GM18517 (cell line): ENCODE data around the gene CNGA1.
"Not testable (repeated sequence)": the region's sequence is repeated elsewhere in the genome, so short reads cannot be mapped to it uniquely, and the experiment has no call there.

ENCODE experiments used
- ATAC-seq: cut with Tn5 transposase; IDR thresholded peaks from one replicate; pipeline ENCODE4 v1.9.1; 2021; ENCODE audit warnings: mild to moderate bottlenecking, moderate library complexity; ENCODE audit not compliant: unreplicated experiment

The CNGA1 gene

DNA sequence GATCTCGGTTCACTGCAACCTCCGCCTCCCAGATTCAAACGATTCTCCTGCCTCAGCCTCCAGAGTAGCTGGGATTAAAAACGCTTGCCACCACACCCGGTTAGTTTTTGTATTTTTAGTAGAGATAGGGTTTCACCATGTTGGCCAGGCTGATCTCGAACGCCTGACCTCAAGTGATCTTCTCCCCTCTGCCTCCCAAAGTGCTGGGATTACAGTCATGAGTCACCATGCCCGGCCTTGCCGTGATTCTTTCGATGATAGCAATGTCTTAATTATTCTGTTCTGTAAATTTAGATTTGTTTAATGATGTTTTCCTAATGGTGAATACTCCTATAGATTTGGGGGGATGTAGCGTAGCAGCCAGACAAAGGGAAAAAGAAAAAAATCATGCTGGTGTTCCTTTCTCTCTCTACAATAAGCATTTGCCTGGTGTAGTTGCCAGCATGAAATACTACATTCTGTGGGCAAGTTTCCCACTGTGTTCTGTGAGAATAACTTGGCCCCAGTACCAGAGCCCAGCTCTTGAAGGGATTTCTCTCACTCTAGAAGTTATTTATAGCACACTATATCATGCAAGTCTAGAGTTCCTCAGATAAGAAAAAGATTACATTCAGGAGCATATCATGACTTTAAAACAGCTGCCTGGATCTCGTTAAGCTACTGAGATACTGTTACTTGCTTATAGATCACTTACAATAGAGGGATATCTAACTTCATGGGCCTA lies 15.5 kb upstream of the CNGA1 start:
- no peak for ATAC-seq

DNA sequence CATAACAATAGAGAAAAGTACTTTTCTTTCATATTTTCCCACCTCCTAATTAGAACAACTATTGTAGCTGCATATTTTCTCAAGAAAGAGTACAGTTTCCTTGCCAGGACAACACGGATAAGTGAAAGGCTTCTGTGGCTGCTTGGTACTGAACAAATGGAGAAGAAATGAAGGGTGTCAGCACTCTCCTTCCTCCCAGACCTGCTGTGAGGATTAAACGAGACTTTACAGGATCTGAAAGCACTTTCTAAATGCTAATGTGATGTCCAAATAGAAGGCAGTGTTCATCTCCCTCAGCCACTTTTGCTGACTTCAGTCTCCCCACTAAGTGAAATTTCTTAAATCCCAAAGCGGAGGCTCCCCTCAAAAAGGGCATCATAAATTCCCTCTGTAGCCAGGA lies 14.0 kb upstream of the CNGA1 start:
- no peak for ATAC-seq

DNA sequence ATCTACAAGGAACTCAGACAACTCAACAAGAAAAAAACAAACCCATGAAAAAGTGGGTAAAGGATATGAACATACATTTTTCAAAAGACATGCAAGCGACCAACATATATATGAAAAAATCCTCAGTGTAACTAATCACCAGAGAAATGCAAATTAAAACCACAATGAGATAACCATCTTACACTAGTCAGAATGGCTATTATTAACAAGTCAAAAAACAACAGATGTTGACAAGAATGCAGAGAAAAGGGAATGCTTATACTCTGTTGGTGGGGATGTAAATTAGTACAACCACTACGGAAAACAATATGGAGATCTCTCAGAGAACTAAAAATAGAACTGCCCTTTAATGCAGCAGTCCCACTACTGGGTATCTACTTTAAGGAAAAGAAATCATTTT lies 12.2 kb upstream of the CNGA1 start:
- ATAC-seq: peak; percentile 63

DNA sequence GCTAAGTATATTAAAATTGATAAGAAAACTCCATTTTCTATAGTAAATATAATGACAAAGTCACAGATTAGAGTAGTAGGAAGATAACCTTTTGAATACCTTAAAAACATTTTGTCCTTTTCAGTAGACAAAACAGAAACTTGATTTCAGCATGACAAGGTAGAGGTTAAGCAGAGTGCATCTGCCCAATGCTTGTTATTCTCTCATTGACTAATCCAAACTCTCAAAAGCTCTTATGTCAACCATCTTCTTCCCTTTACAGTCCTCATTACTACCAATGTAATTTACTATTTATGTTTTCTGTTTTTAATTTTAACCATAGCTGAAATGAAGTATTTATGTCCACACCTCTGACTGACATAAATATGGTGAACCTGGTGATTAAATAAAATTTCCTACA lies 11.2 kb upstream of the CNGA1 start:
- ATAC-seq: peak; percentile 70

DNA sequence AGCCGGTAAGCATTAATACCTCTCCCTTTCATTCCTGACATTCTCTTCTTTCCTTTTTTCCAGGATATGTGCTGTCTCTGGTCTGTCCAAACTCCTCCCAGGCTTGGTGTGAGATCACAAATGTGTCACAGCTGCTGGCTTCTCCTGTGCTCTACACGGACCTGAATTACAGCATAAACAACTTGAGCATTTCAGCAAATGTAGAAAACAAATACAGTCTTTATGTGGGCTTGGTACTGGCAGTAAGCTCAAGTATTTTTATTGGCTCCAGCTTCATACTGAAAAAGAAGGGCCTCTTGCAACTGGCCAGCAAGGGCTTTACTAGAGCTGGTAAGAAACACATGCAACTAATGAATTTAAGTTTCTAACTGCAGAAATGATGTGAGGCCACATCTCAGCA lies 8.5 kb upstream of the CNGA1 start:
- ATAC-seq: no peak

DNA sequence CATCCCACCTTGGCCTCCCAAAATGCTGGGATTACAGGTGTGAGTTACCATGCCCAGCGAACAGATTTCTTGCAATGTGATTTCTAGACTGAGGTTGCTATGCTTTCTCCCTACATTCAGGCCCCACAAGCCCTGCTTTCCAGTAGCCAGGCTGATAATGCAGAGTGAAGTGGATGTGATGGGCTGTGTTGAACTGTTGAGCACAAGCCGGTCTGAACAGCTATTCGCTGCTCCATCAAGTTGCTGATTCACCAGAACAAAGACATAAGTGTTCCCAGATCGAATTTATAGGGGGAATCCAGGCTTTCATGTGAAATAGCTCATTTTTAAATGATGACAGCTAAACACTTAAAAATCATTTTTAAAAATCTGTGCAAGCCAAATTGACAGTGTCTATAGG lies 8.0 kb upstream of the CNGA1 start:
- ATAC-seq: no peak

DNA sequence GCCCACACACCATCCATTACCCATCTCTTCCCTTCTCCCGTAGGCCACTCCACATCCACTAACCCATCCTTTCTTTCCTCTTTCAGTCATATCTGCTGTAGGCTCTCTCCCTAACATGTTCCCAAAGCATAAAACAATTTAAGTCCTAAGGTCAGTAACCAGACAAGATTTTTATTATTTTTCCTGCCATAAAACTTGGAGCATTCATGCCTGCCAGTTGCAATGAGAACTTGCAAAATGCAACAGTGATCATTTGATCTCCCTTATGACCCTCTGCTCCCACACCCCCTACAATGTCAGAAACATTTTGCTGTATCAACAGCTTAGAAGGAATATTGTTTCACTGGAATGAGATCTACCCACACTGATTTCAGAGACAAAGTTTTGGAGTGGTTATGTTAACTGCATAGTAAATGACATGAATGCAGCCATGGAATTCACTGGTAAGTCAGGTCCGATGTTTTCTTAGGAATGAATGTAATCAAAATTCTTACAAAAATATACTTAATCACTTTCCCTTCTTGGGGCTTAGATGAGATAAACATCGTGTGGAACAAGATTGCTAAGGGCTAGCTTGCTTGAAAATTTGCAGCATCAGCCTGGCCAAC lies 5.8 kb upstream of the CNGA1 start:
- no peak for ATAC-seq

DNA sequence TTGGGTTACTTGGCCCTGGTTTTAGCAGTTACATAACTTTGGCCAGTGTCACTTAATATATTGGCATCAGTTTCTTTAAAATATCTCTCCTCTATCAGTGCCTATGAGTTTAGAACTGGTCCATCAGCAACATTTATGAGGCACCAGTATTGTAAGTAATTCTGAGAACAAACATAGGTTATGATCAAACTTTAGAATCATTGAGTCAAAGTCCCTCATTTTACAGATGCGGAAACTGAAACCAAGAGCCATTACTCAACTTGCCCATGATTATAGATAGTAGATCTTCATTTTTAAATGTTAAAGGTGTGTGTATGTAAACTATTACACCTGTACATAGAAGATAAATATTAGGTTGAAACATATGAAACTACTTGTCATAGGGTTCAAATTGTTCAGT lies 4.6 kb upstream of the CNGA1 start:
- ATAC-seq: no peak

DNA sequence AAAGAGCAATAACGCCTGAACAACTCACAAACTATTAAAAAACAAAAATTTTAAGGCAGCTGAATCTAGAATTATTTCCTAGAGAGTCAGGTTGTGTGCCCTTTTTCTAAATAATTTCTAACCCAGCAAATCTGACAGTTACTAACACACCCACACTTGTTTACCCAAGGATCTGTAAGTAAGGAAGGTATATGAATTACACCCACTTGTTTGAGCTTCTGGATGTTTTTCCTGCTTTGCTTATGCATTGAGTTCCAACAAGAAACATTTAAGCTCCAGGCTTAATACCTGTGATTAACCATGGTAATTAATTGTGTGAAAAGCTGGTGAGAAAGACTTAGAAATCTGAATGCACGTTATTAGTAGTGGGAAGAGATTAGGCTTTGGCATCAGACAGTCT lies 1.6 kb upstream of the CNGA1 start:
- ATAC-seq: no peak

DNA sequence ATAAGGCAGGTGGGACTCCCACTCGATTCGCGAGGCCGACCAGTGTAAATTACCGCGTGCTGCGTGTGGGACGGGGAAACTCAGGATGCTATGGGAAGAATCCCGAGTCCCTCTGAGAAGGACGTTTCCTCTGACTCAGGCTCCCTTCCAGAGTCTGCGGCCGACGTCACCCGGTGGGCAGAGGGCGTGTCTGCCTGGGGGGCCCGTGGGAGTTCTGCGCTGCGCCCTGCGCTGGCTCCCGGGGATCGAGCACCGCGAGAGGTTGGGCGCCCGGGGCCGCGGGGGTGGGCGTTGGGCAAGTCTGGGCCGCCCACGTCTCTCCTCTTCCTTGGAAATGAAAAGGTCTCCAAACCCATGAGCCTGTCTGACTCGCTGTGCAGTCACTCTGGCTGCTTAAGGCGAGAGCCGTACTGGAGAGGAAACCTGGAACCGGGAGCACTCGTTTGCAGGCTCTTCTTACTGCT lies 659 bp upstream of the CNGA1 start:
- ATAC-seq: no peak

DNA sequence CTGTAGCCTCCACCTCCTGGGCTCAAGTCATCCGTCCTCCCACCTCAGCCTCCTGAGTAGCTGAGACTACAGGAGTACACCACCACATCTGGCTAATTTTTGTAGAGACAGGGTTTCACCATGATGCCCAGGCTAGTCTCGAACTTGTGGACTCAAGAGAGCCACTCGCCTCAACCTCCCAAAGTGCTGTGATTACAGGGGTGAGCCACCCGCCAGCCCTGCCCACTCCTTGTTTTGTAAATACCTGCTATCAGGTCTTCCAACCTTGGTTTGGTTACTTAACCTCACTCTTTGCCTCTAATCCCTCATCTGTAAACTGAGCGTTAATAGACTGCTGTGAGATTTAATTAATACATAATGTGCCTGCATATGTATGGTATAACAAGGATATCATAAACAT lies 803 bp downstream of the CNGA1 start:
- ATAC-seq: no peak

DNA sequence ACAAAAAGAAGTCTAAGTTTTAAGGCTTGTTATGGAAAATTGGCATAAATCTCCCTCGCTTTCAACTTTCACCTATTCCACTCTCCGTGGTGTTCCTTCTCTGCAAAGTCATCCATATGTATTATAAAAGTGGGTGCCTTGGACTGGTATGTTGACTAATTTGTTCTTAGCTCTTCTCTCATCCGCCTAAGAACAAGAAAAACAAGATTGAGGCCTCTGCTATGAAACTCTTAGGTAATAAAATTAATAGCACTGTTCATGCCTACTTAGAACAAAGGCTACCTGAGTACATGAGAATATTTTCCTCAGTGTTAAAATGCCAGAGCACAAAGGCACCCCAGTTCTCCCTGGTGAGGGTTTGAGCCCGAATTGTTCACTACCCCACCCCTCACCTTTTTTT lies 1.3 kb downstream of the CNGA1 start:
- no peak for ATAC-seq

DNA sequence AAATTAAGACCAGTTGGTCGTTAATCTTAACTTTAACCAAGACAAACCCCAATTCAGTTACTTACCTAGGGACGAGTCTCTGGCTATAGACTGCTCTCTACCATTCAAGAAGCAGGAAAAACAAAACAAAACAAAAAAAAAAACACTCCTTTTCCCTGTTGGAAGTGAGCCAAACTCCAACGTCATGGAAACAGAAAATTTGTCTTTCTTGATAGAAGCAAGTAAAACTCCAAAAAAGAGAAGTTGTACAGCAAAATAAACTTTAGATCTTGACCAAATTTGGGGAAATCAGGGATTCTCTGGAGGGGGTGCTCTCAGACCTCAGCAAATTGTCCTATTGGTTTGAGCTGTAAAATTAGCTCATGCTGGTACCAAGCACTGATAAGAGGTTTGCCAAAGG lies 3.7 kb downstream of the CNGA1 start:
- ATAC-seq: no peak

DNA sequence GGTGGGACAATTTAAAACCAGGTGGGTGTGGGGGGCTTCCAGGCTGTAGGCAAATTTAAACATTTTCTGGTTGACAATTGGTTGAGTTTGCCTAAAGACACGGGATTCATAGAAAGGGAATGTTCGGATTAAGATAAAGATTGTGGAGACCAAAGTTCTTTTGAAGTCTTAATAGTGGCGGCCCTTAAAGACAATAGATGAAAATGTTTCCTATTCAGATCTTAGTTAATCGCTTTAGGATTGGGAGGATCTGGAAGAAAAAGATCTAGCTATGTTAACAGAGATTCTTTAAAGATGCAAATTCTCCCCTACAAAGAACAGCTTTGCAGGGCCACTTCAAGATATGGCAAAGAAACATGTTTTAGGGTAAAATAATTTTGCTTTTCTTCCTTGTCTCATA lies 4.8 kb downstream of the CNGA1 start:
- no peak for ATAC-seq

DNA sequence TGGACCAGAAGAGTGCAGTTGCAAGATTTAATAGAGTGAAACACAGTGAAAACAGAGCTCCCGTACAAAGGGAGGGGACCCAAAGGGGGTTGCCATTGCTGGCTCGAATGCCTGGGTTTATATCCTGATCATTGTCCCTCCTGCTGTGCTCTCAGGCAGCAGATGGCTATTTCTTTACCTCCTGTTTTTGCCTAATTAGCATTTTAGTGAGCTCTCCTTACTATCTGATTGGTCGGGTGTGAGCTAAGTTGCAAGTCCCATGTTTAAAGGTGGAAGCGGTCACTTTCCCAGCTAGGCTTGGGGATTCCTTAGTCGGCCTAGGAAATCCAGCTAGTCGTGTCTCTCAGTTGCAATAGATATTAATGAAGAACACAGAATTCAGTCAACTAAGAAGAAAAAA lies 5.6 kb downstream of the CNGA1 start:
- not testable (repeated sequence) for ATAC-seq

DNA sequence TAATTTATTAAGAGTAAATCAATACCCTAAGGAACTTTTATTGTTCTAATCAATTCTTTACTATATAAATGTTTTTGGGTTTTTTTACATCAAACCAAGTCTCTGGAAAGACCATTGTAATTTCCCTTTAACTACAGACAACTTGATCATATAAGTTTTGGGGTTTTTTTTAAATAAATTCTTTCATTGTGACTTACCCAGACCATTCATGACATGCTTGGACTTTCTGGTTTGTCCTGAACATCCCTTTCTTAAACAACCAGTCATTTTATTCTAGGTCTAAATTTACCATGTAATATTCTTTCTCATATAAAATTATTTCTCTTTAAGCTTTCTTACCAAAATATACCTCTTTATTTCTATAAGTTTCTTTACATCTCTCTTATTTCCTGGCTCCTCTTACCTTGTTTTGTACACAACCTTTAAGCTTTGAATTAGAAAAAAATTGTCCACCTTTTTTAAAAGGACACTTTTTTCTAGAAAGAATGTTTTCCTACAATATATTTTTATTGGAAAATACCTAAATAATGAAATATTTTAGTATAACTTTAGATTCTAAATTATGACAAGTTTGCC lies 8.4 kb downstream of the CNGA1 start:
- ATAC-seq: no peak

DNA sequence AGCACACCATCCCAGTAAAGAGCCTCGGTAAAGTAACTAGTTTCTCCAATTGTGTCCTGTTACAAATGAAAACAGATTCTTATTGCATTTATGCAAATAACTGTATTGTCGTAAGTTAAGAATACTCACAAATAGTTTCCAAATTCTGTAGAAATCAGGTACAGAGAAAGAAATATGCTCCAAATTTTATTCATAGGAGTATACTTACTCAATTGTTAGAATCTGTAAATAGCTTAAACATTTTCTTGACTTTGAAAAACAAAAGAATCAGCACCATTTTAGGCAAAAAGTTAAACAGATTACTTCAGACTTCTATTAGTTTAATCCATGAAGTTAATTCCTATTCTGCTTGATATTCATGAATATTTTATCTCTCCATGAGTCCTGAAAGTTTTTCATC lies 10.7 kb downstream of the CNGA1 start:
- no peak for ATAC-seq

DNA sequence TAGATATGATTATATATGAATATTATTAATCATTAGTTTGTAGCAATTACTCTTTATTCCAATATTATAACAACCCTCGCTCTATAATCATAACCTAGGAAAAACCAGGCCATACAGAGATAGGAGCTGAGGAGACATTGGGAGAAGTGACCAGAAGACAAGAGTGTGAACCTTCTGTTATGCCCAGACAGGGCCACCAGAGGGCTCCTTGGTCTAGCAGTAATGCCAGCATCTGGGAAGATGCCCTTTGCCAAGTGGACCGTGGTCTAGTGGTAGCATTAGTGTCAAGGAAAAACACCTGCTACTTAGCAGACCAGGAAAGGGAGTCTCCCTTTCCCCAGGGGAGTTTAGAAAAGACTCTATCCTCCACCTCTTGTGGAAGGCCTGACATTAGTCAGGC lies 12.9 kb downstream of the CNGA1 start:
- not testable (repeated sequence) for ATAC-seq

DNA sequence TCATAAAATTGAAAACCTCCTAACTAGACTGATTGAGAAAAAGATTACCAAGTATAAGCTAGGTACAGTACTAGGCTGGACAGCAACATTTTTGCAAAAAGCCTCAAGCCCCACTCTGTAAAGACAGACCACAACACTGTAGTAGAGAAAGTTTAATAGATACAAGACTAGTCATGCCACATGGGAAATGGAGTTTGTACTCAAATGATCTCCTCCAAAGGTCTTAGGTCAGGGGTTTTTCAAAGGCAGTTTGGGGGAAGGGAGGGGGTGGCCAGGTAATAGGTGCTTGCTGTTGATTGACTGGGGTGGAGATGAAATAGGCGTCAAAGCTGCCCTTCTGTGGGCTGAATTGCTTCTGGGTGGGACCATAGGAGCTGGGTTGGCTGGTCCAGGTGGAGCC lies 14.2 kb downstream of the CNGA1 start:
- ATAC-seq: no peak

DNA sequence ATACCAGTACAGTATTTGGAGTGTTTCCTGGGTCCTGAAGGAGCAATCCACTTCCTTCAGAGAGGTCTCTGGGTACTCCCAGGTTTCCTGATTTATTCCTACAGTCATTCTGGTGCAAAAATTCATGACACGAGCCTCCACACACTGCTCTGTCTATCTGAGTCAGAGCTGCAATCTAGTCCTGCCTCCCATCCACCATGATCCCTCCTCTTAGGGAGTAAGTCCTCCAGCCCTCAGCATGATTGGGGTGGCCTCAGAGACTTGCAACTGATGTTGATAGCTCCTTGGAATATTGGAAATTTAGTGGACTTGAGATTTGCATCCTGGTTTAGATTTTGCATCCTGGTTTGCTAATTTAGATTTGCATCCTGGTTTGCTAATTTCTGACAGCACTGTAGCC lies 20.5 kb downstream of the CNGA1 start:
- ATAC-seq: no peak

DNA sequence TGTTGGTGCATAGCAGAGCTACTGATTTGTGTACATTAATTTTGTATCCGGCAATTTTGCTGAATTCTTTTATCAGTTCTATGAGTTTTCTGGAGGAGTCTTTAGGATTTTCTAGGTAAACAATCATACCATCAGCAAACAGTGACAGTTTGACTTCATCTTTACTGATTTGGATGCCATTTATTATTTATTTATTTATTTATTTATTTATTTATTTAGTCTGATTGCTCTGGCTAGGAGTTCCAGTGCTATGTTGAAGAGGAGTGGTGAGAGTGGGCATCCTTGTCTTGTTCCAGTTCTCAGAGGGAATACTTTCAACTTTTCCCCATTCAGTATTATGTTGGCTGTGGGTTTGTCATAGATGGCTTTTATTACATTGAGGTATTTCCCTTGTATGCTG lies 24.0 kb downstream of the CNGA1 start:
- ATAC-seq: not testable (repeated sequence)

DNA sequence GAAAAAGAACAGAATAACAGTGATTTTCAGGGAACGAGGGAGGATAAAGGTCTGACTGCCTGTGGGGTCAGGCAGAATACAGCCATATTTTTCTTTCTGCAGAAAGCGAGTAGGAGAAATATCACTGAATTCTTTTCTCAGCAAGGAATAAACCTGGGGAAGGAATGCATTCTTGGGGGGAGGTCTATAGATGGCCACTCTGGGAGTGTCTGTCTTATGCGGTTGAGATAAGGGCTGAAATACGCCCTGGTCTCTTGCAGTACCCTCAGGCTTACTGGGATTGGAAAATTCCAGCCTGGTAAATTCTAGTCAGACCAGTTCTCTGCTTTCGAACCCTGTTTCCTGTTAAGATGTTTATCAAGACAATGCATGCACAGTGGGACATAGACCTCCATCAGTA lies 26.3 kb downstream of the CNGA1 start:
- ATAC-seq: no peak

DNA sequence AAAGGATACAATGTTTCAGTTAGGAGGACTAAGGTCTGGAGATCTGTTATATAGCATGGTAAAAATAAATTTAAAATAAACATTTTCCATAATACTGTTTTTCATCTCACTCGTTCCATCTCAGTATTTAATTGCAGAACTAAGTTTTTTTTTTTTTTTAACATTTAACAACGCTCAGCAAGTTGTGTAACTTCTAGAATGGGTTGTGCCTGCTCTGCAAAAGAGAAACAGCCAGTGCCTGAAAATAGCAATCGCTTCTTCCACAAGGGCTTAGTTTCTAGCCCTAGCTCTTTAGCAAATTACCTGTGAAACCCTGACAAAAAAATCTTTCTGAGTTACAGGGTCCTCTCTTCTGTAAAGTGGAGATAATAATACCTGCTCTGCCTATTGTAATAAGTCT lies 41.9 kb downstream of the CNGA1 start:
- no peak for ATAC-seq
